Panc1 (cell line): ENCODE results near the gene REV3L. TPM values are rescaled to one million over a fixed set of nuclear protein-coding genes. Genes with fewer than 3 reads are reported as not detected.
A peak's percentile ranks its signal among the peaks of the same experiment; 100 is the strongest.

Experiments used
- ATAC-seq: fragments of 200-7000 bp; cut with Tn5 transposase; 2 replicates; pipeline ENCODE4 v1.9.1; 2020; ENCODE audit warnings: mild to moderate bottlenecking, moderate library complexity
- BruUV-seq: library from RNA; stranded (reverse); fragments of 400-500 nt; replicated peaks from 2 replicates; lab custom pipeline; 2021; lab: Mats Ljungman, UMichigan
- CTCF ChIA-PET: fragments of 300-600 bp; sonication (Branson Sonifier 250); formaldehyde crosslinking; loops from one replicate; lab custom pipeline; 2022; ENCODE audit warnings: antibody characterized with exemption; lab: Charles Lee
- POLR2A ChIA-PET: fragments of 300-600 bp; sonication (Branson Sonifier 250); formaldehyde crosslinking; loops from one replicate; lab custom pipeline; 2022; ENCODE audit warnings: antibody characterized with exemption; lab: Charles Lee
- DNase-seq: peaks from one replicate; pipeline ENCODE4 v3.0.0-alpha.2; 2010; ENCODE audit warnings: low read depth, low spot score
- H3K27ac ChIP-seq: 2 replicates; pipeline ENCODE4 v1.5.1; 2011; ENCODE audit warnings: mild to moderate bottlenecking, low read length, inconsistent platforms
- H3K27me3 ChIP-seq: fragments of 200-500 bp; sonication (Bioruptor generic); 2 replicates; pipeline ENCODE4 v1.6.0; 2014; ENCODE audit warnings: low read length, inconsistent platforms; ENCODE audit not compliant: control insufficient read depth, insufficient read depth
- H3K36me3 ChIP-seq: fragments of 200-500 bp; sonication (Bioruptor generic); 2 replicates; pipeline ENCODE4 v1.5.1; 2014; ENCODE audit warnings: inconsistent platforms, mild to moderate bottlenecking, low read length, moderate library complexity; ENCODE audit not compliant: control insufficient read depth, insufficient read depth
- H3K4me1 ChIP-seq: 2 replicates; pipeline ENCODE4 v1.5.1; 2011; ENCODE audit warnings: inconsistent platforms, mild to moderate bottlenecking, low read length, moderate library complexity; ENCODE audit not compliant: control insufficient read depth, insufficient read depth
- H3K4me3 ChIP-seq, 2 experiments: 2 replicates each; pipeline ENCODE4 v1.5.1; 2011 to 2012; ENCODE audit warnings: low read depth in 2 of 2, low read length in 2 of 2, mild to moderate bottlenecking in 2 of 2, inconsistent platforms in 1 of 2, moderate library complexity in 1 of 2
- H3K9me3 ChIP-seq: fragments of 200-500 bp; sonication (Bioruptor generic); 2 replicates; pipeline ENCODE4 v1.5.1; 2014; ENCODE audit warnings: low read depth, mild to moderate bottlenecking, inconsistent platforms, low read length, moderate library complexity; ENCODE audit not compliant: control insufficient read depth, insufficient read depth
- CTCF ChIP-seq: fragments of 450-650 bp; IDR thresholded peaks from 2 replicates; pipeline ENCODE4 v1.5.1; 2017; ENCODE audit warnings: mild to moderate bottlenecking
- POLR2AphosphoS5 ChIP-seq: IDR thresholded peaks from 2 replicates; pipeline ENCODE4 v1.6.1; 2012; ENCODE audit warnings: mild to moderate bottlenecking, low read depth, low read length, moderate library complexity
- REST ChIP-seq, 2 experiments: IDR thresholded peaks; 2 replicates each; pipeline ENCODE4 v1.6.1; 2011 to 2012; ENCODE audit warnings: low read depth in 2 of 2, control low read depth in 1 of 2, low read length in 1 of 2, mild to moderate bottlenecking in 1 of 2, moderate library complexity in 1 of 2; ENCODE audit not compliant: insufficient read depth in 1 of 2
- SIN3A ChIP-seq: IDR thresholded peaks from 2 replicates; pipeline ENCODE4 v1.6.1; 2012; ENCODE audit warnings: low read depth, mild to moderate bottlenecking, low read length, moderate library complexity, borderline replicate concordance; ENCODE audit not compliant: insufficient read depth
- TCF7L2 ChIP-seq: IDR thresholded peaks from 2 replicates; pipeline ENCODE4 v1.6.1; 2011; ENCODE audit warnings: mild to moderate bottlenecking, low read depth, low read length, inconsistent platforms
- in situ Hi-C: cut with HindIII; loops from 2 replicates; pipeline ENCODE4 v1.10.0; 2016; ENCODE audit warnings: low sequenced_read_pairs, low pct_unique_long_range_greater_than_20kb
- intact Hi-C: fragments of 100-400 bp; cut with micrococcal nuclease; formaldehyde crosslinking; loops from one replicate; pipeline ENCODE4 v1.10.0; 2022; ENCODE audit not compliant: unreplicated experiment
- total RNA-seq: library from RNA; stranded (reverse); gene quantifications from one replicate; pipeline ENCODE4 v1.2.1, GENCODE V29; 2021; ENCODE audit not compliant: unreplicated experiment

The REV3L gene
- total RNA-seq, 1 experiment from 2014 or later: 44.8 TPM

- Histone ChIP-seq H3K36me3 (no peaks in the 10 kb centered on the region; the same call in 1 of the 2 replicates), H3K27me3 (no peaks in the 10 kb centered on the region), H3K4me1 (peaks cover 27% of the 10 kb centered on the region), H3K9me3 (no peaks in the 10 kb centered on the region), H3K27ac (peak overlapping the region; percentile 19; the same call in 1 of the 2 replicates), H3K4me3 (no peak overlapping the region)
- in situ Hi-C loops: no loop called here
- intact Hi-C loops: no loop called here
- DNase-seq: no peak
- POLR2A ChIA-PET: no interaction called here
- ATAC-seq: no peak
- TF ChIP-seq SIN3A (no peak), REST (IDR thresholded peaks at IDR 0.05; ENCODE audit: insufficient read depth in 1 of 2, low read depth in 2 of 2, low read length in 1 of 2) (no peak), CTCF (no peak), POLR2AphosphoS5 (no peak), TCF7L2 (no peak)
- CTCF ChIA-PET: no interaction called here
- BruUV-seq: no TSS peak
These were observed 3.9 kb upstream of the REV3L start for GRCh38 chr6:111486921-111487320.

- TF ChIP-seq POLR2AphosphoS5: no peak
- DNase-seq (no peak), ATAC-seq (no peak)
- intact Hi-C loops (no loop called here), in situ Hi-C loops (no loop called here)
- H3K4me1 ChIP-seq: peaks cover 27% of the 10 kb centered on the region
- H3K27me3 ChIP-seq: no peaks in the 10 kb centered on the region
- POLR2A ChIA-PET: no interaction called here
- H3K36me3 ChIP-seq: no peaks in the 10 kb centered on the region; the same call in 1 of the 2 replicates
- peak overlapping the region; percentile 48; the same call in 1 of the 2 replicates for H3K27ac ChIP-seq
- H3K9me3 ChIP-seq: no peaks in the 10 kb centered on the region
- BruUV-seq: no TSS peak
- no peak overlapping the region for H3K4me3 ChIP-seq
- CTCF ChIA-PET: no interaction called here
These were observed 3.5 kb upstream of the REV3L start for GRCh38 chr6:111486475-111486874.

GRCh38 chr6:111485342-111485741, 2.3 kb upstream of the REV3L start:
- H3K27ac ChIP-seq: peak overlapping the region; percentile 99

More at GRCh38 chr6:111485342-111485741, 2.3 kb upstream of the REV3L start:
- ATAC-seq: no peak
- peak overlapping the region in 1 of 2 experiments; percentile 90; a peak in 1 of 4 replicates for H3K4me3 ChIP-seq
- H3K27me3 ChIP-seq: no peaks in the 10 kb centered on the region
- POLR2A ChIA-PET: no interaction called here
- DNase-seq: no peak
- H3K4me1 ChIP-seq: peaks cover 33% of the 10 kb centered on the region
- in situ Hi-C loops: no loop called here
- CTCF ChIA-PET: no interaction called here
- TF ChIP-seq REST (IDR thresholded peaks at IDR 0.05; ENCODE audit: insufficient read depth in 1 of 2, low read depth in 2 of 2, low read length in 1 of 2): no peak
- TF ChIP-seq POLR2AphosphoS5: no peak
- no peak for TF ChIP-seq SIN3A
- TF ChIP-seq TCF7L2: no peak
- no peak for TF ChIP-seq CTCF
- no peaks in the 10 kb centered on the region; the same call in 1 of the 2 replicates for H3K36me3 ChIP-seq
- intact Hi-C loops: no loop called here
- BruUV-seq: no TSS peak
- no peaks in the 10 kb centered on the region for H3K9me3 ChIP-seq
